ENCODE results near the gene EPC1.

EPC1 gene

DNA sequence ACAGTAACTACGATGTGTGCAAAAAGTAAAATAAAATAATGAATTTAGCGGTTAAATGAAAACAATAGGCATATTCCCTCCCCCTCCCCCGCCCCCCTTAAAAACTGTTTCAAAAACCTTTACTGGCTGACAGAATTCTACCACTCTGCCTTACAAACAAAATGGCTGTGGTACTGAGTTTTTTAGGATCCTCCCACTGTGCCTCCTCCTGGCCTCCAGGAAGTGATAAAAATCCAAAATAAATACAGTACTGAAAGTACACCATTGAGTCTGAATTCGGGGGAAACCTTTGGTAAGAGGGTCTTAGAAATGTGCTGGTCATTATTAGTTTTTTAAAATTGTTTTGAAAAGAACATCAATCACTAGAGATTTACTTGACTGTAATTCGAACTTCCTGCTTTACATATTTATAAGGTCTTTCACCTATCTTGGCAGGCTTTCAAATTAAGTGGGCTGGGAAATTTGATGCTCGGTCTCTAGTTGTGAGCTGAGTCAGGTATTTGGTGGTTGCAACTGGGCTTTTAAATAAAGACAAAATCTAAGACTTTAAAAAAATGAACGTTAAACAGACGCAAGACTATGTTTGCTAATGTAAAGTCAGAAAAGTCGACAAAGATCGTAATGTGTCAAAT lies 32.5 kb upstream of the EPC1 start:
- H3K27ac ChIP-seq: peak overlapping the region; percentile 90
- H3K9ac ChIP-seq: no peak overlapping the region
- H3K9me3 ChIP-seq (ENCODE audit: control insufficient read depth, low read length): no peaks in the 10 kb centered on the region
- TF ChIP-seq, protein P1, sequence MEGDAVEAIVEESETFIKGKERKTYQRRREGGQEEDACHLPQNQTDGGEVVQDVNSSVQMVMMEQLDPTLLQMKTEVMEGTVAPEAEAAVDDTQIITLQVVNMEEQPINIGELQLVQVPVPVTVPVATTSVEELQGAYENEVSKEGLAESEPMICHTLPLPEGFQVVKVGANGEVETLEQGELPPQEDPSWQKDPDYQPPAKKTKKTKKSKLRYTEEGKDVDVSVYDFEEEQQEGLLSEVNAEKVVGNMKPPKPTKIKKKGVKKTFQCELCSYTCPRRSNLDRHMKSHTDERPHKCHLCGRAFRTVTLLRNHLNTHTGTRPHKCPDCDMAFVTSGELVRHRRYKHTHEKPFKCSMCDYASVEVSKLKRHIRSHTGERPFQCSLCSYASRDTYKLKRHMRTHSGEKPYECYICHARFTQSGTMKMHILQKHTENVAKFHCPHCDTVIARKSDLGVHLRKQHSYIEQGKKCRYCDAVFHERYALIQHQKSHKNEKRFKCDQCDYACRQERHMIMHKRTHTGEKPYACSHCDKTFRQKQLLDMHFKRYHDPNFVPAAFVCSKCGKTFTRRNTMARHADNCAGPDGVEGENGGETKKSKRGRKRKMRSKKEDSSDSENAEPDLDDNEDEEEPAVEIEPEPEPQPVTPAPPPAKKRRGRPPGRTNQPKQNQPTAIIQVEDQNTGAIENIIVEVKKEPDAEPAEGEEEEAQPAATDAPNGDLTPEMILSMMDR (IDR thresholded peaks at IDR 0.05): no peak
- peak overlapping the region; percentile 75 for H3K4me2 ChIP-seq (ENCODE audit: low read length)
- H3K4me1 ChIP-seq: peaks cover 9% of the 10 kb centered on the region
- peak overlapping the region; percentile 56 for H2AFZ ChIP-seq
- peaks cover 10% of the 10 kb centered on the region for H3K79me2 ChIP-seq
- H3K36me3 ChIP-seq (ENCODE audit: control insufficient read depth, insufficient read depth, low read length): no peaks in the 10 kb centered on the region
- no peaks in the 10 kb centered on the region for H3K27me3 ChIP-seq (ENCODE audit: control insufficient read depth, insufficient read depth, low read length)
- H3K4me3 ChIP-seq (ENCODE audit: low read depth, low read length): peak overlapping the region; percentile 99

DNA sequence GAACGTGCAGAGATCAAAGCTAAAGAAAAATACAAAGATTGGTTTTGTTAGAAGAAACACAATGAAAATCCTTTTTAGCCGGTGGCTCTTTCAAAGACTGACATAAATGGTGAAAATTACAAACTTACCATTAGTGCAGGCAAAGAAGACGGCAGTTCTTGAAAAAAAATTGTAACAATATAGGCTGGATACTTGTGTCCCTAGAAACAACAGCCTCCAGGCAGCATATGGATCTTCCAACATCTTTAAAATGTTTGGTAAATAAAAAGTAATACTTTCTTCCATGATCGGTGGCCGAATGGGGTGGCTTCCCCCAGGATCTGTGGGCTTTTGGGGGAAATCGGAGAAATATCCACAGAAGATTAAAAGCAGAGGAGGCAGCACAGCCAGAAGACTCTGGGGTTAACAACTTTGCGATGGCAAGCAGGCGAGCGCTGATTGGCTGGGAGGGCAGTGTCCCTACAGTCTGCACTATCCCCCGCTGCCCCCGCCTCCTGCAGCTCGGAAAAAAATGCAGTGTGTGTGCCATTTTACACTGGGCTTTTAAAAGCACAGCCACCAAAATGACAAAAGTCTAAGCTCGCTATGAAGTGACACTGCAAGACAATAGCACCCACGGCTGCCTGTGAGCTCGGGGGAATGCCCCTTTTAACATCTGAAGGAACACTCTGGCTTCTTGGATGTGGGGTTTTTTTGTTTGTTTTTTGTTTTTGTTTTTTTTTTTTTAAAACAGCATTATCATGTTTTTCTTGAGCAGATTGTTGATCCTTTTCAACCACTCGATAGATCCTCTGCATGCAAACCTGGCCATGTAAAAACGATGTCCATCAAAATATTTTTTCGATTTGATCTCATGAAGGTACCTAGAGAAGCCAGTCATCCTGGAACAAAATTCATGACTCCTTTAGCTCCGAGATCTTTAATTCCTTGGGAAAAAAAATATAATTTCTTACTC lies 31.7 kb upstream of the EPC1 start:
- no peaks in the 10 kb centered on the region for H3K27me3 ChIP-seq (ENCODE audit: control insufficient read depth, insufficient read depth, low read length)
- TF ChIP-seq, protein P1 (IDR thresholded peaks at IDR 0.05): no peak
- H2AFZ ChIP-seq: peak overlapping the region; percentile 56
- peaks cover 10% of the 10 kb centered on the region for H3K79me2 ChIP-seq
- H3K4me1 ChIP-seq: peaks cover 9% of the 10 kb centered on the region
- peak overlapping the region; percentile 99 for H3K4me3 ChIP-seq (ENCODE audit: low read depth, low read length)
- H3K9me3 ChIP-seq (ENCODE audit: control insufficient read depth, low read length): no peaks in the 10 kb centered on the region
- peak overlapping the region; percentile 1 for H3K9ac ChIP-seq
- H3K36me3 ChIP-seq (ENCODE audit: control insufficient read depth, insufficient read depth, low read length): no peaks in the 10 kb centered on the region
- H3K4me2 ChIP-seq (ENCODE audit: low read length): peak overlapping the region; percentile 75
- peak overlapping the region; percentile 90 for H3K27ac ChIP-seq

DNA sequence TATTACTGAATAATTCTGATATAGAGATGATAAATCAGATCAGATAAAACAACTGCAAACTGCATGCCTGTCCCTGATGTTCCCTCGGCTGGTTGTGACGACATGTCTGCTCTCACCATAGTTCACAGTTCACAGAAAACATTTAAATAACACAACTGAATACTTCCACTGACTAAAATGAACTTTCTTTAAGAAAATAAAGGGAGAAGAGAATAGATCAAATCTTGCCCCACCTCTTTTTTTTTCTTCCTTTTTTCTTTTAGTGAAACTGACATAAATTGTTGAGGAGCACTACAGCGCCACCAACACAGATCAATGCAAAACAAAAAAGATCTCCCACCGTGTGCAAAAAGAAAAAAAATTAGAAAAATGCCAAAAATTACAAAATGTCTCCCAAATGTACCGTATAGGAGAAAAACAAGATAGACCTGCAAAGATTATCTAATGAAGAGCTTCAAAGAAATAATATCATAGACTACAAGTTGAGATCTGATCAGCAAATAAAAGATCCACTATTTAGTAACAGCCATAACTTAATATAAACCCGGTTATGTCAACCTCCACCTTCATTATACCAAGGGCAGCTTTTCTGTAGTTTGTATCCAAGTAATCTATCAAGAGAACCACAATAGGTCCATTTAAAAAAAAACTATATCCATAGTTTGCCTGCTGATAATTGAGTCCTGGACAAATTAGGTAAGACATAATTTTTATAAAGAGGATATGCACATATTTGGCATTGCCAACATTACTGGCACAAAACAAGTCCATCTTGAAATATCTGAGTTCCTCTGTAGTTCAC lies 30.7 kb upstream of the EPC1 start:
- Histone ChIP-seq H3K4me1 (peaks cover 9% of the 10 kb centered on the region), H3K79me2 (peaks cover 17% of the 10 kb centered on the region), H3K4me3 (ENCODE audit: low read depth, low read length) (peak overlapping the region; percentile 99), H2AFZ (peak overlapping the region; percentile 57), H3K36me3 (ENCODE audit: control insufficient read depth, insufficient read depth, low read length) (no peaks in the 10 kb centered on the region), H3K27ac (peak overlapping the region; percentile 90), H3K9ac (no peak overlapping the region), H3K4me2 (ENCODE audit: low read length) (peak overlapping the region; percentile 90), H3K9me3 (ENCODE audit: control insufficient read depth, low read length) (no peaks in the 10 kb centered on the region), H3K27me3 (ENCODE audit: control insufficient read depth, insufficient read depth, low read length) (no peaks in the 10 kb centered on the region)
- TF ChIP-seq, protein P1 (IDR thresholded peaks at IDR 0.05): peak; percentile 48

DNA sequence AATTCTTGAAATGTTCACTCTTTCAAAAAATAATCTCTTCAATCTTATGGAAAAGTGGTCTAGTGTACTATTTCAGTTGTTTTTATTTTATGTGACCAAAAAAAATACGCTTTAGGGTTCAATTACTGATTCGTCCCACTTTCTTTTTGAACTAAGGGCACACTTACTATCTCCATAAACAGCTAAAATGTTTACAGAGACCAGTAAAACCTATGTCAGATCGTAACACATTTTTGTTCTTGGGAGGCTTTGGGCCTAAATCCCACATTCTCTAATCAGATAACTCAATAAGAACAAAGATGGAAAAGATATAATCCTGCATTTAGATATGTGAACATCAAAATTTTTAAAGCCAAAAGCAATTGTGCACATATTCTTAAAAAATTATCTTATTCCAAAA lies 29.8 kb upstream of the EPC1 start:
- H3K27ac ChIP-seq: peak overlapping the region; percentile 90
- H3K4me1 ChIP-seq: peaks cover 9% of the 10 kb centered on the region
- no peak overlapping the region for H2AFZ ChIP-seq
- peak overlapping the region; percentile 90 for H3K4me2 ChIP-seq (ENCODE audit: low read length)
- peak overlapping the region; percentile 99 for H3K4me3 ChIP-seq (ENCODE audit: low read depth, low read length)
- no peaks in the 10 kb centered on the region for H3K27me3 ChIP-seq (ENCODE audit: control insufficient read depth, insufficient read depth, low read length)
- no peak overlapping the region for H3K9ac ChIP-seq
- H3K36me3 ChIP-seq (ENCODE audit: control insufficient read depth, insufficient read depth, low read length): no peaks in the 10 kb centered on the region
- TF ChIP-seq, protein P1 (IDR thresholded peaks at IDR 0.05): no peak
- H3K79me2 ChIP-seq: peaks cover 17% of the 10 kb centered on the region
- H3K9me3 ChIP-seq (ENCODE audit: control insufficient read depth, low read length): no peaks in the 10 kb centered on the region

Measured in parathyroid adenoma (tissue), 2 donors.